Fibroblast of mammary gland (primary cell): Measurements from ENCODE around the gene TSPAN9.

Experiments used
- DNase-seq: peaks from one replicate; pipeline ENCODE4 v3.0.0-alpha.2; 2010; ENCODE audit warnings: low read depth
- H3K4me3 ChIP-seq: 2 replicates; pipeline ENCODE4 v1.5.1; 2011; ENCODE audit warnings: low read depth, mild to moderate bottlenecking, low read length, moderate library complexity; ENCODE audit not compliant: control insufficient read depth
- CTCF ChIP-seq: conservative IDR thresholded peaks from 2 replicates; pipeline ENCODE4 v1.5.1; 2011; ENCODE audit warnings: low read depth, low read length, inconsistent platforms; ENCODE audit not compliant: control insufficient read depth, insufficient read depth

The TSPAN9 gene

GRCh38 chr12:3040026-3040656 lies 37.0 kb upstream of the TSPAN9 start:
- no peak overlapping the region for H3K4me3 ChIP-seq
- DNase-seq = no peak
- TF ChIP-seq CTCF = no peak

DNA sequence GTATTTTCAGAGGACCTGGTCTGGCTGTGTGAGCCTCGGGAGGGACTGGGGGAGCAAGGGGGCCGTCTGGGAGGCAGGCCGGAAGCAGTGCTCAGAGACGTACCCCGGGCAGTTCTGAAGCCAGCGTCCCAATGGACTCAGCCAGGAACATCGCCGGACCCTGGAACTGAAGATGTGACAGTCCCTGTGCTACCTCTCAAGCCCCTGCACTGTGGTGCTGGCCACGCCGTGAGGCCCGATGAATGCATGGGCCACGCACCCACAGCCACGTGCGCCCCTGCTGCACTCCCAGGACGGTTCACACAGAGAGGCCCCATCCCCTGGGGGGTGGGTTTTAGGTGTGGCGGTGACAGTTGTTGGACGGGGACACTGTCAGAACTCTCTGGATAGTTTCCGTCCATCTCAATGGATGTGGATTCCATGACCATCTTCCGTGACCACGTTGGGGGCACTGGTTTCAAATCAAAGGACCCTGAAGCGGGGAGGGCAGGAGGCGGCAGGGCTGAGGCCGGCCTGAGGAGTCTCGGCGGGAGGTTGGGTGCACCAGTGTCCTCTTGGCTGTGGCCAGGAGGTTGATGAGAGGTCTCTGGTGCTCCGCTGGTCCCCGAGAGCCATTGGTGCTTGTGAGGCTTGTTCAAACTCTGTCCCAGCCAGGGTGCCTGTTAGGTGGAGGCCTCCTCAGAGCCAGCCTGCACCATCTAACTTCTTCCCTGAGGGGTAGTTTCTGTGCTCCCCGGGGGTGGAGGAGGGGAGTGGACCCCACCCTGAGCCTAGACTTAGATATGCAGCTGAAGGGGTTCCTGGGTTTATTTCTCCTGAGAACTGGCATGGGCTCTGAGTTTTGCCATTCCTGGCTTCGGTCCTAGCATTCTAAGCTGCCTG lies 36.3 kb upstream of the TSPAN9 start:
- TF ChIP-seq CTCF = no peak
- no peak for DNase-seq
- H3K4me3 ChIP-seq = no peak overlapping the region

- peak; percentile 77 for DNase-seq
- peak; percentile 96 for TF ChIP-seq CTCF
- H3K4me3 ChIP-seq = no peak overlapping the region
Measured at GRCh38 chr12:3041558-3042164, 35.5 kb upstream of the TSPAN9 start.

GRCh38 chr12:3042394-3042793 lies 34.8 kb upstream of the TSPAN9 start:
- no peak overlapping the region for H3K4me3 ChIP-seq
- DNase-seq = no peak
- TF ChIP-seq CTCF = no peak

DNA sequence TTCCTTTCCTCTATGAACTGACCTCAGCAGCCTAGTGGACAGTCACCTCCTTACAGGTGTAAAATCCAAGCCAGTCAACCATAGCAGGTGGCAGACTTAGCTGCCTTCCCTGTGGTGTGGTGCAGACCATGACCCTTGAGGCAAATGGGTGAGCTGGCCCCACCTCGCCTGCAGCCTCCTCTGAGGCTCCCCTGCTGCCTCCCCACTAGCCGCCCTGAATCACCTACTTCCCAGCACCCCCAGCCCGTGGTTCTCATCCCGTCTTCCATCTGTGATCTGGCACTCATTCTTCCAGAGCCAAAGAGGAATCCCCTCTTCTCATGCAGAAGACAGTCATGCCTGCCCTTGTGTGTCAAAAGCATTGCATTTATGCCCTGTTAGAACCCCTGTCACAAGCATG lies 34.4 kb upstream of the TSPAN9 start:
- TF ChIP-seq CTCF = no peak
- no peak for DNase-seq
- H3K4me3 ChIP-seq = no peak overlapping the region

DNA sequence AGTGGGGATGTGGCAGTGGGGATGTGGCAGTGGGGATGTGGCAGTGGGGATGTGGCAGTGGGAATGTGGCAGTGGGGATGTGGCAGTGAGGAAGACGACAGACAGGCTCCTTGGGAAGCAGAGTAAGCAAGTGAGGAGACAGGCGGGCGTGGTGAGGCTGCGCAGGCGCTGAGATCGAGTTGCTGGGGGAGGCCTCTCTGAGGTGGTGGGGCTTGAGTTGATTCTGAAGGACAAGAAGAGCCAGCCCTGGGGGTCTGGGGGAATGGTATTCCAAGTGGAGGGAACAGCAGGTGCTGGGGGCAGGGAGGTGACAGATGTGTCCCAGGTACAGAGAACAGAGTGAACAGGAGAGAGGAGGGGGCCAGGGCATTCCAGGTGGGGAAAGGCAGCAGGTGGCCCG lies 33.8 kb upstream of the TSPAN9 start:
- no peak for DNase-seq
- H3K4me3 ChIP-seq = no peak overlapping the region
- no peak for TF ChIP-seq CTCF
